HG03439 (cell line): ENCODE measurements around the gene TBC1D7.

Source experiments
- ATAC-seq: cut with Tn5 transposase; IDR thresholded peaks from one replicate; pipeline ENCODE4 v1.9.1; 2021; ENCODE audit warnings: mild to moderate bottlenecking, moderate library complexity; ENCODE audit not compliant: unreplicated experiment

Gene TBC1D7

DNA sequence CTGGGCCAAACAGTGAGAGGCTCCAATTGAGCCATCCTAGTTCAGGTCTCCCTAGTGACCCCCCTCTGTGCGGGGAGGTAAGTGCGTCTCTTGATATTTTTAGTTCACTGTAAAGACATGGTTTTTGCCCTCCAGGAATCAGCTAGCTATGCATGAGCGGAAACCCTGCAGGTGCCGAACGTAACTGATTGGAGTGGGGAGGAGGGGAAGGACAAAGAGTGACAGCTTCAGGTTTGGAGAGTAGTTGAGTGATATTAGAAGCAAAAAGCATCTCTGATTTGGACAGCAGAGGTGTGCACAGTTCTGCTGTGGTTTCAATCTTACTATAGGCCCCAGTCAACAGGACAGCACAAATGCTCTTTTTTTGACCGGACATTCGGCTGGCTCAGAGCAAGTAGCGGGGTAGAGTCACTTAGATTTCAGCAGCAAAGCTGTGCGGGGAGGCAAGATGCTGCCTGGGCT lies 31.8 kb downstream of the TBC1D7 start:
- ATAC-seq: no peak

DNA sequence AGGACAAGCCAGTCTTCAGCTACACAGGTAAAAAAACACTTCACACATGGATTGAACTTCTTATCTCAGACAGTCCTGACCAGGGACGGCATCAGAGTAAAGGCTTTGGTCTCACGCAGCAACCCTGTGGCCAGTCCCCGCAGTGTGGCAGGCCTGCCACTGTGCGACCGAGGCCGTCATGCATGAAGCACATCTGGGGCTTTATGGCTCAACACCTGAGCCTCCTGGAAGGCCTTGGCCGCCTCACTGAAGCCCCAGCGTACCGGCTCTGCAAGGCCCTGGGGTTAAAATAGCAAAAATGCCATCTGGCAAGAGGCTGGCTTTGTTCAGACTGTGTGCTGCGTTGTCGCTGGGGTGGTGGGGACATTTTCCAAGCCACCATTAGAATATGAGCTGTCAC lies 32.8 kb downstream of the TBC1D7 start:
- ATAC-seq: no peak

DNA sequence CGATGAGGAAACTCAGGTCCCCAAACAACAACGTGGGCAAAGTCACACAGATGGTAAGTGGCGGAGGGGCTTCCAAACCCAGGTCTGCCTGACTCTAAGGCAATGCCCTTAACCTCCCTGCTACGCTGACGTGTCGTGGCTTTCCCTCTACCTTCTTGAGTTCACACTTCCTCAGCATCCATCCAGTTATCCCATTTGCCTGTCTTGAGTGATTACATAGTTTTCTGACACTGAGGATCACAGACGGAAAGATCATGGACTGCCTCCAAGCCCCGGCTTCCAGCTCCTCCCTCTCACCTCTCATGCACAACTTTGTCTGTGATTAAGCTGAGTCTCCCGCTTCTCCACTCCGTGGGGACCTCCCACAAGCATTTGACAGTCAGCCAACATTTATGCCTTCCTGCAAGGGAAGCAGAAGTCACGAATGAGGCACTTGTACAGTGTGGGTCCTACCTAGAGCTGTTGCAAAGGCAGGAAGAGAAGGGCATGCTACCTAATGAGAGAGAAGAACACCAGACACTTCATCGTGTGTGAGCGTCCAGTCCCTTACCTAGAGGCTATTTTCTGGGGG lies 33.8 kb downstream of the TBC1D7 start:
- ATAC-seq: no peak

DNA sequence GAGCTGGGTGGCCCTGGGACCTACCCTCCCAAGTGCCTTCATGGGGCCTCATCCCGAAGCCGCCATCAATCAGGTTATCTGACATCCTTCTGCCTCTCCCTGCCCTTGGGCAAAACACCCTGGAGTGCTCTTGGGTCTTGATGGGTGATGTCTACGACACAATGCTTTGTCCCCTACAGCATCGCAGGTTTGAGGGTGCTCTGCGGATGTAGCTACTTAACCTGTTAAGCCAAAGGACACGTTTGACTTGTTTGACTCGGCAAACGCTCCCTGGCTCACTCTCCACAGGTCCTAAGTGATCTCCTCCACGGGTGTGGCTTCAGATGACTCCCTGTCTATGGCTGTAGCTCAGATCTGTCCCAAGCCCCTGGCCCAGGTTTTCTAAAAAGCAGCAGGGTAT lies 35.6 kb downstream of the TBC1D7 start:
- ATAC-seq: no peak

DNA sequence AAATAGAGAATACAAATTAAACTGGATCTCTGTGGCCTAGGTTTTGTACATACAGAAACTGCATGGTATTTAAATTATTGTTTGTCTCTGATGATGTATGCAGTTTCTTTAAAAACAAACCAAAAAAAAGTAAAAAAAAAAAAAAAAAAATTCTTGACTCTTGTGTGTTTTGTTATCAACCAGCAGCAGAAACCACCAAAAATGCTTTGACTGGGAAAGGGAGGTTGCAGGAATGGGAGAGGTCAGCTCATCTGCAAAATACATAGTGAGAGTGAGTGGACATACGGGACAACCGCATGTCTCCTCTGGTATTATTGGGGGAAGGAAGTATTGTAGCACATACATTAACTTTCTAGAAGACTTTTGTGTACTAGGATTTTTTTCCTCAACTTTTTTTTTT lies 38.0 kb downstream of the TBC1D7 start:
- no peak for ATAC-seq

DNA sequence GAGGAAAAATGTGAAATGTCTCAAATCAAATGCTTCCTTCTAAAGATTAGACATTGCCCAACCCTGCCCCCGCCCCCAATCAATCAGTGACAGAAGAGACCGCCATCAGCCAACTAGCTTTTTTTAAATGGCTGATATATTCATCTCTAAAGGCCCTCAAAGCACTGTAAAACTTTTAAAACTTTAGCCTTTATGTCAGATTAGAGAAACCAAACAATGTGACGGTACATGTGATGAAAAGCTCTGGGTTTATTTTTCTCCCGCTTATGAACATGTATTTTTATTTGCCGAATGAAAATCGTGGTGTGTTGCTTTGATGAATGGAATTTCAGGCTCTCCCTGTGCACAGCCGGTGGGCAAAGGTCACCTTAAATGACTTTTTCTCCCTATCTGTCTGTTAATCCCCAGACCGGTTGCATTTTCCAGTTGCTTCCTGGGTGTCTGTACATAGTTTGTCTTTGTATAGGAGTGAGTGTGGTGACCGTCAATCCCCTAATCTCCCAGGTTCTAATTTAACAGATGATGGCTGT lies 38.5 kb downstream of the TBC1D7 start:
- ATAC-seq: no peak

DNA sequence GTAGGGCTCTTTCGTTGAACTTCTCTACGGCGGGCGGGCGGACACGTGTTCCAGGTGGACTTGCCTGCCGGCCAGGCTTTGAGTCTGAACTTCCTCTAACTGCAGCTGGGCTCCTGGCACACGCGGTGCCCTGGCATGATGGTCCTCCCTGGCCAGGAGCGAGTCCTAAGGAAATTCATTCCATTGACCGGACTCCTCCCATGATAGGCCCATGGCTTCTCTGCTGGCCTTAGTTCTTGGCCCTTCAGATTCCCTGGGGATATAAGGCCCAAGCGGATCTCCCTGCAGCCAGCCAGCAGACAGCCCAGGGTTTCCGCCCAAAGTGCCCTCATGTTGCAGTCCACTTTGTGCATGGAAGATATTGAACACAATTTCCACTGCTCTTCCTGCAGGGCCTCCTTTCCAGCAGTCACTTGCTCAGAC lies 39.4 kb downstream of the TBC1D7 start:
- no peak for ATAC-seq

DNA sequence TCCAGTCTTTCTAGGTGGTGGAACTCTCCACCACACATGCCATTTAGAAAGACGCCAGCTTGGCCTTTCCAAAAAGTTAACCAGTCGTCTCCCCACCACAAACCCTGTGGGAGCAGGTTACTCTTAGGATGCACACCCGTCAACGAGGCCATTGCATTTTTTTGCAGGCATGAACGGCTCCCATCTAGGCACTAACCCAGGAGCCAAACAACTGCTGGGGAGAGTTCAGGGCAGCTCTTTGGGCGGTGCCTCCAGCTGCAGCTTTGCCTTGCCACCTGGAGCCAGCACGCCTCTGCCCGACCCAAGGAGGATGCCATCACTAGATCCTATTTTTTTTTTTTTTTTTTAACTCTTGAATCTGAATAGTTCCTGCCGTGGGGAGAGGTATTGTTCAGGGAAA lies 39.9 kb downstream of the TBC1D7 start:
- ATAC-seq: no peak

DNA sequence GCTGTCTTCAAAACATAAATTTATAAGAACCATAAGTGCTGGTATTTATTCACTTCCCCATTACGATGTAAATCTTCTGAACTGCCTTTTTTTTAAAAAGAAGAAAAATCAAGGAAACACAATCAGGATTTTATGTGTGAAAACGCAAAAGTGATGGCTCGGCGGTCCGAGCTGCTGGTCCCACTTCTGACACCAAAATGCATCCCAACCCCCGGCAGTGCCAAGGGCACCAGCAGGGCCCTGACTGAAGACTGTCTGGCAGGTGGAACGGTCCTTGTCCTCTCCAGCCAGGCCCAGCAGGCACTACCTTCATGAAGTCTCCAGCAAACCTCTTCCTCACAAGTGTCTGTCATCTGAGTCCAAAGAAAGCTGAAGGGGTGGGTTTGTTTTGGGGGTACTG lies 41.2 kb downstream of the TBC1D7 start:
- ATAC-seq: no peak

DNA sequence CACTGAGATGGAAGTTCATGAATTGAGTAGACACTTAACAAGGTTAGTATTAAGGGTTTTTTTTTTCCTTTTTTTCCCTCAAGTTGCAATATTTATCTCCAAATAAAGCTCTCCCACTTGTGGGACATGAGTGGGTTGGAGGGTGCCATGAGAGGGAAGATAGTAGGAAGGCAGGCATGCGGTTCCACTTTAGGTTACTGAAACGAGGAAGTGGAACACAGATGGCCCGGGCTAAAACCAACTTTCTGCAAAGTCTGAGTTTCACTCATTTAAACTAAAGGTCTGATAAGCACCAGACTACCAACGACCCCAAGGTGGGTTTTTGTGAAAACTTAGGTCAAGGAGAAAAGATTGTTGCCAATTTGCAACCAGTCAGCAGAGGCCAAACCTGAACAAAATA lies 42.2 kb downstream of the TBC1D7 start:
- ATAC-seq: no peak

DNA sequence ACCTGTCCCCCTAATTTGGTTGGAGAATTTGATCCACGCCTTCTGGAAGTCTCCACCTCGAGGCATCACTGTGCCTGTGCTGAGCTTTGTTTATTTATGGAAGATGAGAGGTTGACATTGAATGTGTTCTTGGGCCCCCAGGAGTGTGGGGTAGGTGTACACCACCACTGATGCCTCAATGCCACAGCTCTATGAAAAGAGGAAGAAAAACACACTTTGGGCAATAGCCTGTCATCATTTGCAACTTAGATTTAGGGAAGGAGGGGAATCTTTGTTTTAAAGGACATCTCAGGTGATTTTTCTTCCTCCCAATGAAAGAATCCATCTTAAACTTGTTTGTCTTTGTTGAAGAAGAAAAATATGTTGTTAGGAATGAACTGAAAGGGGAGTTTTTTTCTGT lies 42.6 kb downstream of the TBC1D7 start:
- ATAC-seq: no peak

DNA sequence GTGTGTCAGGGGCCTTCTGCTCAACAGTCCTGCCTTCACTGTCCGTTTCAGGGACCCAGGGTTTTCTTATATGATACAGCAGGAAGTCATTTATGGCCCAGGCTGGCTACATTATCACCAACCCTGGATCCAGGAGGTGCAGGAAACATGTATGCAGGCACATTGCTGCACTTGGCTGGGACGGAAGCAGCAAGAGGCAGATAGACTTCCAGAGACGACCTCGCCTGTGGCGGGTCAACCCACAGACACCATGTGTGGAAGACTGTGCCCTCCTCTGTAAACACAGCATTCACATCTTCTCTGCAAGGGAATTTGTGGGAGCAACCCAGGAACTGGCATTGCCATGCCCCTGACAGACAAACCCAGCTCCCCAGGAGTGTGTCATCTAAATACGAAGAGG lies 43.7 kb downstream of the TBC1D7 start:
- no peak for ATAC-seq

DNA sequence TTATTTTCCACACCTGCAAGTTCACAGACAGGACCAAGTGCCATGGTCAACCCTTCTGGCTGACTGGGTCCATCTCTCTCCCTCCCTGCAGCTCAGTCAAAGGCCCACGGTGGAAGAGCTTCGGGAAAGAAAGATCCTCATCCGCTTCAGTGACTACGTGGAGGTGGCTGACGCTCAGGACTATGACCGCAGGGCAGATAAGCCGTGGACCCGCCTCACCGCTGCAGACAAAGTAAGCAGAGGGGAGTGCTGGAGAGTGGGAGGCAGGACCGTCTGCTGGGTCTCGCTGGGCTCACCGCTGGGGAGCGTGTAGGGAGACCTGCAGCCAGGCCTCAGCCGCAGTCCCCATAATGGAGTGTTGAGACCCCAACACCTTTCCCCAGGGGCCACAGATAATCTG lies 45.0 kb downstream of the TBC1D7 start:
- no peak for ATAC-seq

DNA sequence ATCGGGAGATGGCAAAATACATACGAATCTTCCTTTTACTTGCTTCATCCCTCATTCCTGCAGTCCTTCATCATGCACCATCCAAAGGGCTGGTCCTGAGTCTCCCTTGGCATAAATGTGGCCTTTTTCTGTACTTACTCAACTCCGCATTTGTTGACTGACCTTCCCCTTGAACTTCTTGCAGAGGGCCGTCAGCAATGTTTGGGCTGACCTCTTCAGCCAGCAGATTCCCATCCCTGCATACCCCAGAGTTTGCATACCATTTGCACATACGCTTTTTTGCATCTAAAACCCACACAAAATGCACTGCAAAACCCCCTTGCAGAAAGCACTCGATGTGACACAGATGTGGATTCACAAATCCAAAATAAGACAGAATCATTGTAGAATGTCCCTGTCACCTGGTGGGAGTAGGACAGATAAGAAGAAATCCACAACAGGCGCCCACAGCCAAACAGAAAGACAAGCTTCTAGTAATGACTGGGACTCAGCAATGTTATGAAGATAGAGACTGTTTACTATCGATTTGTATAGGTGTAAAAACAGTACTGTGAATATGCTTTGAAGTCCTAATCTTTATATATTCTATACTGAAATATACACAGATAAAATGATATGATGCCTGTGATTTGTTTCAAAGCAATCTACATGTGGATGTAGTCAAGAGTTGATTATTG lies 45.8 kb downstream of the TBC1D7 start:
- no peak for ATAC-seq

DNA sequence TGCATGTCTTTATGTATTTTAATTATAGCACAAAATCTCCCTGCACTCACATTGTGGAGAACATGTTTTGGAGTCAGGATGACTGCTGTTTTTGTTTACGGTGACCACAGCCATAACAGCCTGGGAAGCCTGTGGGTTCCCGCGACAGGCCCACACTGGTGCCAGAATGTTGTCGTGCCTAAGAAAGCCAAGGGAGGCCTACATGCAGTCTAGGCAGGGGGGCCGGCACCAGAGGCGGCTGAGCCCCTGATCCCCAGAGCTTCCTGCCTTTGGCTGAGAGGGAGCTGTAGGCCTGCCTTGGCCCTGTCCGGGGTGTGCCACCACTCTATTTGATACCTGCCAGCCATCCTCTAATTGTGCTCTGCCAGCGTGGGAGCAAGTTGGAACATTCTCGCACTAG lies 46.7 kb downstream of the TBC1D7 start:
- no peak for ATAC-seq

DNA sequence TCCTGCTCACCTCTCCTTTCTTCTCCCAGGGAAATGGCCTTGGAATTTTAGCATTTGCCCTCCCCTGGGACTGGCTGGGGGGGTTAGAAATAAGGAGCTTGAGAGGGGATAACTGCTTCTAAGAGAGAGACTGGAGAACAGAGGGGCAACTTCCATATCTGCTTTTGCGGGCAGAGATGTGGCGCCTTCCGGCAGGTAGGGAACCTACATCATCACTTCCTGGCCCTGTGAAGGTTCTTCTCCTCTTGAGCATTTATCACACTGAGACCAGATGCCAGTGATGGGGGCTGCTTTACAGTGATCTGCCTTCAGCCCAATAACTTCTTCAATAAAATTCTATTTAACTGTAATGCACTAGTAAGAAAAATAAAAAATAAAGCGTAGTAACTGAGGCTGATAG lies 48.1 kb downstream of the TBC1D7 start:
- no peak for ATAC-seq

DNA sequence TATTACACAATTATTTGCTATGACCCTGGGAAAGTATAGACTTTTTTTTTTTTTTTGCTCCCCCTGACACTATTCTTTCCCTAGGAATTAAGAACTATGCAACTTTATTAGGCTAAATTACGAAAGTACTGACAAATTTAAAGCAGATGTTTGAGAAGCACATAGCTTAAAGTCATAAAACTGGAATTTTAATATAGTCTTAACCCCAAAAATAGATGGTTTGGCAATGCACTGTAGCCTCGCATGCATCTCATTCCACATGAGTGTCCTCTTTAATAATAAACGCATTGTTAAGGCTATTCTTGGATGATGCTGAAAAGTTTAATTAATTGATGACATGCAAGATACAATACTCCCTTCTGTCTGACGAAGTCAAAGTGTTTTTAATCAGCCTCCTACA lies 49.3 kb downstream of the TBC1D7 start:
- no peak for ATAC-seq

DNA sequence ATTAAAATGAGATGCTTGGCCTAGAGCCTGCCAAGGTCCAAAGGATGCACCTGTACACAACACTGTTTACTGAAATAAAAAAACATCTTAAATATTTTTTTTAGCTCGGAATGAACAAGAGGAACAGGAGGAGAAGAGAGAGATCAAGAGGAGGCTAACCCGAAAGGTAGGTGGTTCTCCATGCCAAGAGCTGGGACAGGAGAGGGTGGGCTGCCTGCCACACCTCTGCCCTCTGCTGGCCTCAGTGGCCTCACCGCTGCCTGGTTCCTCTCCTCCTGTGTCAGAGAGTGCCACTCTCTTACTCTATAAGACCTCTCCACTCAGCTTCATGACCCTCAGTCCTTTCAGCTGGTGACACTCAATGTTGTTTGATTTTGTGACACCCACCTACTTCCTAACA lies 50.2 kb downstream of the TBC1D7 start:
- no peak for ATAC-seq

DNA sequence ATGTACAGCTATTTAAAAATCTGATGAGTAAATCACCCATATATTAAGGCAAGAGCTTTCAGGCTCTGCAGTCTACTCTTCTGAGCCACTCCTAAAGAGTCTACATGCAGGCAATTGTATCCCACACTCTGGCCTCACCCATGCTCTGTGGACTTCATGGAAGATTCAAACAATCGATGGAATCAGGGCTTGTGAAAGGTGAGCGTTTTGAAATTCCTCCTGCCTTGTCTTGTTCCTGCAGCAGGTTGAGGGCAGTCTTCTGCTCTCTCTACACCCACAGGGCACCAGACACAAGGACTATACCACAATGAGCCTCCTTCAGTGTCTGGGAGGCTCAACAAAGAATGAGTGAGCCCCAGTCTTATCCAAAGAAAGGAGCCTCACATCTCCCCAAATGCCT lies 51.1 kb downstream of the TBC1D7 start:
- ATAC-seq: no peak

DNA sequence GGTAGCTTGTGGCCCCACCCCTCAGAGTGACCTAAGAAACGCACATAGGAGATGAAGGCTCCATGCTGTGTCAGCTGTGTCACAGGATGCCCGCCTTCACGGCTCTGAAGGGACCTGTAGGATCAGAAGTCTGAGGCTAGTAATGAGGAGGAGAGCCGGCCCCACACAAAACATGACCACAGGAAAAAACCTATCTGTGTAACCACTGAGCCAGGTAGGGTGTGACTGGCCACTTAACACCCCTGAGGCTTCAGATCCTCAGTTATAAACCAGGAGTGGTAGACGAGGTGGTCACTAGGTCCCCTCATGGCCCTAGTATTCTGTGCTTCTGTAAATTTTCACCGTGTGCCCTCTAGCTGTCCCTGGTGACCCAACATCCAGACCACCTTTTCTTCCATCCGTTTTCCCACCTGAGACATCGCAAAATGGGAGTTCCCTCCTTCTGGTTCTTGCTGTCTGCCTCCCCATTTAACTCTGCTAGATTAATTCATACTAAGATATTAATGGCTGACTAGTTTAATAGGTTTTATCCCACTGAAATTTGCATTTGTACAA lies 52.8 kb downstream of the TBC1D7 start:
- no peak for ATAC-seq

DNA sequence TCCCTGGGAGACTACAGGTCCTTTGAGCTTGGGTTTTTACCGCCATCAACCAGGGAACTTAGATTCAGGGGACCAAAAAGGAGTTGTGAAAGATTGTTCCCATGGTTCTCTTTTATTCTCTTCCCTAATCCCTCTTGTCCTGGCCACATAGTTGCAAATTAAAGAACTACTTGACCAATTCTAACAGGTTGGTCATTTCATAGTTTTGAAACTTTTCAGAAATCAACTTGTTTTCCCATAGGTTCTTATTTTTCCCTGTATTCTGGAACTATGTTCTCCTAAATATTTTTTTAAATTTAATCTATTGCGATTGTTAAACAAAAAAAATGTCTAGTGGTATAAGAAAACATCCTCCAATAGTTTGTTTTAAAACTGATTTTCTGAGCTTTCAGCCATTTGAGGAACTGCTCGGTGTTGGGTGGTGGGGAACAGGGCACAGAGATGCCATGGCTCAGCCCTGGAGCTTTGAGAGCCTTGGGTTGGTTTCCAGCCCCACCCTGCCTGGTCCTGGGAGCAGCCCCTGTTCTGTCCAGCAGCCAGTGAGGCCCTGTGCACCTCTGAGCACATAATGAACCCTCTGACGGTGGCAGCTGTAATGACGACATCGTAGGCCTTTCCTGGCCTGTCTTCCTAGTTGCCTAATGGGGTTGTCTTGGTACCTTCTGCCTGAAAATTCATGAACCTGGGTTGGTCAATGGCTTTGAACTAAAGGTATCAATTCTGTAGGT lies 53.5 kb downstream of the TBC1D7 start:
- ATAC-seq: no peak
